ENCODE measurements around the gene CTDSPL2. TPM values are rescaled to one million over a fixed set of nuclear protein-coding genes. Genes with fewer than 3 reads are reported as not detected.
"Not testable (repeated sequence)": the region's sequence is repeated elsewhere in the genome, so short reads cannot be mapped to it uniquely, and the experiment has no call there.

Gene CTDSPL2
- total and polyA plus RNA-seq, 7 experiments from 2014 or later, result 40.8 to 81.8 (median 68.6) TPM

DNA sequence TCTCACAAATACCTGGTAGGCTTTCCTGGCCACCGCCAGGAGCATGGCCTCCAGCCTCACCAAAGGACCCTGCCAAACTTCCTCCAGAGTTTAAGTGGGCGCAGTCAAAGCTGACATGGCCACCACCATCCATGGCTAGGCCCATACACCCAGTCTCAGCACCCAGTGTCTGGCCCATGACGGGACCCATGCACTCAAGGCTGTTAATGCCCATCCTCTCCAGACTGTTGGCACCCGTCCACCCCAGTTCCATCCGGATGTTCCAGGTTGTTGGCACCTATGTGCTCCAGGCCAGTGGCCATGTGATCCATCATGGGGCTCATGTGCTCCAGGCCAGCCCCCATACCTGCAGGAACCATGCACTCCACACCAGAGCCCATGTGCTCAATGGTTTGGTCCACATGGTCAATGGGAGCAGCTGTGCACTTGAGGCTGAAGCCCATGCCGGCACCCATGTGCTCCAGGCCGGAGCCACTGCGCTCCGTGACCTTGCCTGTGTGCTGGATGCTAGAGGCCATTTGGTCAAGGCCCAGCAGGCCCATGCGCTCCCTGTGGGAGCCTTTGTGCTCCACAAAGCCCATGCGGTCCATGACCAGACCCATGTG, 20.4 kb downstream of the CTDSPL2 start:
- Mint-ChIP-seq H3K36me3 (peaks cover 6 to 37% (median 24%) of the 10 kb centered on the region in 5 donors), H3K27me3 (no peaks in the 10 kb centered on the region), H3K4me3 (no peak overlapping the region), H3K9me3 (peaks cover 0 to 7% (median 0%) of the 10 kb centered on the region in 11 donors), H3K4me1 (peaks cover 18 to 53% (median 50%) of the 10 kb centered on the region in 7 donors), H3K27ac (no peak overlapping the region)
- ChIA-PET CTCF (no interaction called here), POLR2A (no interaction called here)
- DNase-seq (no peak), ATAC-seq (no peak)
- no peaks in the 10 kb centered on the region for H3K27me3 ChIP-seq (ENCODE audit: control insufficient read depth in 2 of 2, insufficient read depth in 2 of 2, low read length in 2 of 2)
- H3K4me1 ChIP-seq (ENCODE audit: control insufficient read depth in 2 of 2, insufficient read depth in 2 of 2, low read length in 2 of 2), result no peaks in the 10 kb centered on the region
- intact Hi-C loops (cut with micrococcal nuclease), result no loop called here
- no peaks in the 10 kb centered on the region for H3K9me3 ChIP-seq (ENCODE audit: control insufficient read depth in 2 of 3, low read length in 3 of 3)
- no peak overlapping the region for H3K27ac ChIP-seq (ENCODE audit: low read depth, low read length)
- H3K36me3 ChIP-seq (ENCODE audit: control insufficient read depth in 2 of 3, insufficient read depth in 3 of 3, low read length in 3 of 3), result peaks cover 0 to 5% (median 0%) of the 10 kb centered on the region in 3 experiments
- no peak overlapping the region for H3K4me3 ChIP-seq (ENCODE audit: low read length)

- Mint-ChIP-seq H3K27me3 (no peaks in the 10 kb centered on the region), H3K27ac (peak overlapping the region in 1 of 9 donors; percentile 49), H3K9me3 (peaks cover 0 to 5% (median 0%) of the 10 kb centered on the region in 11 donors), H3K36me3 (peaks cover 6 to 27% (median 16%) of the 10 kb centered on the region in 5 donors), H3K4me1 (peaks cover 16 to 60% (median 51%) of the 10 kb centered on the region in 7 donors), H3K4me3 (no peak overlapping the region)
- DNase-seq, result no peak
- Histone ChIP-seq H3K36me3 (ENCODE audit: control insufficient read depth in 2 of 3, insufficient read depth in 3 of 3, low read length in 3 of 3) (no peaks in the 10 kb centered on the region), H3K27me3 (ENCODE audit: control insufficient read depth in 2 of 2, insufficient read depth in 2 of 2, low read length in 2 of 2) (no peaks in the 10 kb centered on the region), H3K9me3 (ENCODE audit: control insufficient read depth in 2 of 3, low read length in 3 of 3) (no peaks in the 10 kb centered on the region), H3K4me1 (ENCODE audit: control insufficient read depth in 2 of 2, insufficient read depth in 2 of 2, low read length in 2 of 2) (no peaks in the 10 kb centered on the region), H3K27ac (ENCODE audit: low read depth, low read length) (no peak overlapping the region), H3K4me3 (ENCODE audit: low read length) (no peak overlapping the region)
- POLR2A ChIA-PET, result no interaction called here
- CTCF ChIA-PET, result no interaction called here
- intact Hi-C loops (cut with micrococcal nuclease), result no loop called here
- no peak for ATAC-seq
Observed at GRCh38 chr15:44450172-44450571, 22.7 kb downstream of the CTDSPL2 start.

DNA sequence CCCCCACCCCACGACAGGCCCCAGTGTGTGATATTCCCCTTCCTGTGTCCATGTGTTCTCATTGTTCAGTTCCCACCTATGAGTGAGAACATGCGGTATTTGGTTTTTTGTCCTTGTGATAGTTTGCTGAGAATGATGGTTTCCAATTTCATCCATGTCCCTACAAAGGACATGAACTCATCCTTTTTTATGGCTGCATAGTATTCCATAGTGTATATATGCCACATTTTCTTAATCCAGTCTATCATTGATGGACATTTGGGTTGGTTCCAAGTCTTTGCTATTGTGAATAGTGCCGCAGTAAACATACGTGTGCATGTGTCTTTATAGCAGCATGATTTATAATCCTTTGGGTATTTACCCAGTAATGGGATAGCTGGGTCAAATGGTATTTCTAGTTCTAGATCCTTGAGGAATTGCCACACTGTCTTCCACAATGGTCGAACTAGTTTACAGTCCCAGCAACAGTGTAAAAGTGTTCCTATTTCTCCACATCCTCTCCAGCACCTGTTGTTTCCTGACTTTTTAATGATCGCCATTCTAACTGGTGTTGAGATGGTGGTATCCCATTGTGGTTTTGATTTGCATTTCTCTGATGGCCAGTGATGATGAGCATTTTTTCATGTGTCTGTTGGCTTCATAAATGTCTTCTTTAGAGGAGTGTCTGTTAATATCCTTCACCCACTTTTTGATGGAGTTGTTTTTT, 26.3 kb downstream of the CTDSPL2 start:
- H3K4me1 ChIP-seq (ENCODE audit: control insufficient read depth in 2 of 2, insufficient read depth in 2 of 2, low read length in 2 of 2); H3K27ac ChIP-seq (ENCODE audit: low read depth, low read length); H3K27me3 Mint-ChIP-seq; POLR2A ChIA-PET; H3K9me3 ChIP-seq (ENCODE audit: control insufficient read depth in 2 of 3, low read length in 3 of 3); H3K36me3 ChIP-seq (ENCODE audit: control insufficient read depth in 2 of 3, insufficient read depth in 3 of 3, low read length in 3 of 3); DNase-seq; H3K4me3 Mint-ChIP-seq; H3K27me3 ChIP-seq (ENCODE audit: control insufficient read depth in 2 of 2, insufficient read depth in 2 of 2, low read length in 2 of 2); H3K9me3 Mint-ChIP-seq; ATAC-seq; CTCF ChIA-PET; intact Hi-C loops (cut with micrococcal nuclease); H3K4me3 ChIP-seq (ENCODE audit: low read length): not testable (repeated sequence)
- Mint-ChIP-seq H3K36me3 (peaks cover 2 to 18% (median 10%) of the 10 kb centered on the region in 5 donors), H3K27ac (peak overlapping the region in 2 of 9 donors; percentile 52 to 58), H3K4me1 (peaks cover 28 to 65% (median 51%) of the 10 kb centered on the region in 7 donors)

GRCh38 chr15:44458429-44458828, 31.0 kb downstream of the CTDSPL2 start:
- H3K27me3 ChIP-seq (ENCODE audit: control insufficient read depth in 2 of 2, insufficient read depth in 2 of 2, low read length in 2 of 2), result no peaks in the 10 kb centered on the region
- H3K4me1 Mint-ChIP-seq, result peaks cover 21 to 53% (median 31%) of the 10 kb centered on the region in 7 donors
- peaks cover 0 to 22% (median 17%) of the 10 kb centered on the region in 5 donors for H3K36me3 Mint-ChIP-seq

GRCh38 chr15:44468709-44469385, 41.4 kb downstream of the CTDSPL2 start:
- Mint-ChIP-seq H3K4me3 (peak overlapping the region in 1 of 10 donors; percentile 5), H3K27me3 (no peaks in the 10 kb centered on the region), H3K36me3 (peaks cover 6 to 38% (median 29%) of the 10 kb centered on the region in 5 donors), H3K27ac (no peak overlapping the region), H3K4me1 (peaks cover 11 to 37% (median 24%) of the 10 kb centered on the region in 7 donors), H3K9me3 (no peaks in the 10 kb centered on the region)
- Histone ChIP-seq H3K4me1 (ENCODE audit: control insufficient read depth in 2 of 2, insufficient read depth in 2 of 2, low read length in 2 of 2) (peaks cover 0 to 9% of the 10 kb centered on the region in 2 donors), H3K9me3 (ENCODE audit: control insufficient read depth in 2 of 3, low read length in 3 of 3) (no peaks in the 10 kb centered on the region), H3K27ac (ENCODE audit: low read depth, low read length) (no peak overlapping the region), H3K27me3 (ENCODE audit: control insufficient read depth in 2 of 2, insufficient read depth in 2 of 2, low read length in 2 of 2) (no peaks in the 10 kb centered on the region), H3K4me3 (ENCODE audit: low read length) (no peak overlapping the region), H3K36me3 (ENCODE audit: control insufficient read depth in 2 of 3, insufficient read depth in 3 of 3, low read length in 3 of 3) (peaks cover 0 to 19% (median 2%) of the 10 kb centered on the region in 3 experiments)
- POLR2A ChIA-PET, result interaction anchor here (0.6 to 0.7 kb wide), 2 partner anchors 23 to 666 kb away, joined by 3 read pairs; no protein-coding TSS in a partner anchor
- CTCF ChIA-PET, result no interaction called here
- peak; percentile 32 for ATAC-seq
- intact Hi-C loops (cut with micrococcal nuclease), result loop anchor here in 1 of 2 donors (5.0 kb wide), 1 partner anchor 42 kb away; the partner anchor contains the start of gene CTDSPL2
- DNase-seq, result no peak

More at GRCh38 chr15:44458429-44458828, 31.0 kb downstream of the CTDSPL2 start:
- Histone ChIP-seq H3K4me3 (ENCODE audit: low read length) (no peak overlapping the region), H3K4me1 (ENCODE audit: control insufficient read depth in 2 of 2, insufficient read depth in 2 of 2, low read length in 2 of 2) (no peaks in the 10 kb centered on the region), H3K9me3 (ENCODE audit: control insufficient read depth in 2 of 3, low read length in 3 of 3) (no peaks in the 10 kb centered on the region), H3K27ac (ENCODE audit: low read depth, low read length) (no peak overlapping the region), H3K36me3 (ENCODE audit: control insufficient read depth in 2 of 3, insufficient read depth in 3 of 3, low read length in 3 of 3) (peaks cover 0 to 20% (median 5%) of the 10 kb centered on the region in 3 experiments)
- H3K27ac Mint-ChIP-seq, result peak overlapping the region in 1 of 9 donors; percentile 2
- DNase-seq, result no peak
- no peak overlapping the region for H3K4me3 Mint-ChIP-seq
- no peak for ATAC-seq
- H3K9me3 Mint-ChIP-seq, result peaks cover 0 to 5% (median 0%) of the 10 kb centered on the region in 11 donors
- no peaks in the 10 kb centered on the region for H3K27me3 Mint-ChIP-seq
- ChIA-PET POLR2A (no interaction called here), CTCF (no interaction called here)
- intact Hi-C loops (cut with micrococcal nuclease), result no loop called here

GRCh38 chr15:44471885-44472455, 44.5 kb downstream of the CTDSPL2 start:
- ChIA-PET CTCF (interaction anchor here (0.7 kb wide), 2 partner anchors 23 to 26 kb away, joined by 3 to 4 read pairs; no protein-coding TSS in a partner anchor), POLR2A (no interaction called here)
- Histone ChIP-seq H3K27ac (ENCODE audit: low read depth, low read length) (no peak overlapping the region), H3K36me3 (ENCODE audit: control insufficient read depth in 2 of 3, insufficient read depth in 3 of 3, low read length in 3 of 3) (peaks cover 0 to 7% (median 0%) of the 10 kb centered on the region in 3 experiments), H3K27me3 (ENCODE audit: control insufficient read depth in 2 of 2, insufficient read depth in 2 of 2, low read length in 2 of 2) (no peaks in the 10 kb centered on the region), H3K4me3 (ENCODE audit: low read length) (no peak overlapping the region), H3K9me3 (ENCODE audit: control insufficient read depth in 2 of 3, low read length in 3 of 3) (no peaks in the 10 kb centered on the region), H3K4me1 (ENCODE audit: control insufficient read depth in 2 of 2, insufficient read depth in 2 of 2, low read length in 2 of 2) (peaks cover 0 to 9% of the 10 kb centered on the region in 2 donors)
- no peak overlapping the region for H3K27ac Mint-ChIP-seq
- intact Hi-C loops (cut with micrococcal nuclease), result no loop called here
- H3K9me3 Mint-ChIP-seq, result no peaks in the 10 kb centered on the region
- H3K36me3 Mint-ChIP-seq, result peaks cover 6 to 33% (median 25%) of the 10 kb centered on the region in 5 donors
- DNase-seq (no peak), ATAC-seq (no peak)
- H3K27me3 Mint-ChIP-seq, result no peaks in the 10 kb centered on the region
- no peak overlapping the region for H3K4me3 Mint-ChIP-seq
- H3K4me1 Mint-ChIP-seq, result peaks cover 8 to 29% (median 18%) of the 10 kb centered on the region in 7 donors

All from naive thymus-derived CD4-positive, alpha-beta T cell (primary cell).